Spleen (tissue), 11 donors: ENCODE data around the gene SLC1A5. TPM values are rescaled to one million over a fixed set of nuclear protein-coding genes. Genes with fewer than 3 reads are reported as not detected.

Experiments used
- DNase-seq: peaks from one replicate; pipeline ENCODE4 v3.0.0-alpha.2; 2020
- H3K27ac ChIP-seq, 8 donors: fragments of 200-600 bp; sonication (generic) in 7 of 8; 1 replicate in 4 of 8; 2 replicates in 4 of 8; pipeline versions ENCODE4 v1.5.0 to v1.8.0; 2016 to 2021; ENCODE audit warnings: inconsistent platforms in 4 of 8, mild to moderate bottlenecking in 4 of 8, moderate library complexity in 1 of 8
- H3K27me3 ChIP-seq, 7 donors: fragments of 200-600 bp; sonication (generic) in 6 of 7; replicated peaks in 1 of 7; 1 replicate in 4 of 7; 2 replicates in 3 of 7; pipeline versions ENCODE4 v1.5.0 to v1.8.0; 2016 to 2021; ENCODE audit warnings: inconsistent platforms in 3 of 7, mild to moderate bottlenecking in 1 of 7
- H3K36me3 ChIP-seq, 6 donors: fragments of 200-600 bp; sonication (generic) in 5 of 6; 1 replicate in 4 of 6; 2 replicates in 2 of 6; pipeline versions ENCODE4 v1.5.0 to v1.8.0; 2016 to 2021; ENCODE audit warnings: inconsistent platforms in 2 of 6
- H3K4me1 ChIP-seq, 6 donors: fragments of 200-600 bp; sonication (generic) in 5 of 6; 1 replicate in 3 of 6; 2 replicates in 3 of 6; pipeline versions ENCODE4 v1.5.0 to v1.8.0; 2016 to 2021; ENCODE audit warnings: inconsistent platforms in 3 of 6
- H3K4me3 ChIP-seq, 8 donors: fragments of 200-600 bp; sonication (generic) in 7 of 8; 1 replicate in 4 of 8; 2 replicates in 4 of 8; pipeline versions ENCODE4 v1.5.0 to v1.8.0; 2016 to 2021; ENCODE audit warnings: inconsistent platforms in 4 of 8, mild to moderate bottlenecking in 4 of 8, moderate library complexity in 2 of 8
- H3K9me3 ChIP-seq, 8 donors: fragments of 200-600 bp; sonication (generic) in 7 of 8; 1 replicate in 4 of 8; 2 replicates in 4 of 8; pipeline versions ENCODE4 v1.5.0 to v1.8.0; 2016 to 2021; ENCODE audit warnings: inconsistent platforms in 4 of 8
- CTCF ChIP-seq, 11 experiments: fragments of 200-600 bp in 7 of 11; fragments of 450-650 bp in 4 of 11; sonication (generic) in 4 of 11; IDR thresholded peaks in 8 of 11; conservative IDR thresholded peaks in 3 of 11; 1 replicate in 7 of 11; 2 replicates in 4 of 11; pipeline versions ENCODE4 v1.4.0 to v1.8.0; 2016 to 2021; ENCODE audit warnings: antibody characterized with exemption in 11 of 11, inconsistent platforms in 4 of 11, mild to moderate bottlenecking in 1 of 11
- POLR2A ChIP-seq, 3 donors: fragments of 450-650 bp; IDR thresholded peaks; one replicate each; pipeline ENCODE4 v1.5.1; 2017; ENCODE audit warnings: antibody characterized with exemption in 3 of 3, mild to moderate bottlenecking in 1 of 3
- POLR2AphosphoS5 ChIP-seq, 3 donors: sonication (generic); formaldehyde crosslinking; IDR thresholded peaks; one replicate each; pipeline ENCODE4 v1.5.1; 2017; ENCODE audit warnings: antibody characterized with exemption in 3 of 3
- WGBS, 5 donors: extraction: QIAGEN DNeasy Blood & Tissue Kit in 3 of 5; methylation state at CpG; one replicate each; pipeline versions ENCODE4 v1.1.5 to v1.1.7; 2013 to 2018; 5-methylcytosine and 5-hydroxymethylcytosine counted together
- intact Hi-C: fragments of 100-400 bp; cut with DNase I; formaldehyde crosslinking; loops from one replicate; pipeline ENCODE4 v1.15.0; 2023; ENCODE audit warnings: low total_unique reads
- polyA plus RNA-seq, 3 donors: library from polyadenylated mRNA; stranded (reverse); fragments of 200-250 nt; gene quantifications; one replicate each; pipeline ENCODE4 v1.2.1, GENCODE V29; 2013
- total RNA-seq, 7 donors: library from RNA; depleted of rRNA in 3 of 7; stranded (reverse); fragments of >200 nt in 3 of 7; fragmentation: NEBNext Ultra II Directional in 4 of 7; extraction: Animal tissue kit (Norgen Biotek cat#: 25700) in 4 of 7; gene quantifications; one replicate each; pipeline versions ENCODE4 v1.1.0 to v1.2.1, GENCODE V29; 2016 to 2021
- donor health status: healthy with polysubstance abuse.
- donor health status: DM: no; HTN: no; CAD: no; lungs with moderate emphysema.
- donor health status: DM: no; HTN: no; CAD: no.
- donor health status: Bipolar disorder and iron deficiency.
- donor health status: healthy.
- donor health status: DM: no; HTN: no; CAD: no.
- donor health status: DM: yes; HTN: yes; CAD: no.

Gene SLC1A5
- total and polyA plus RNA-seq, 10 donors, result 13.2 to 62.8 (median 48.0) TPM

GRCh38 chr19:46788968-46789338 lies 559 bp upstream of the SLC1A5 start:
- 58 to 73% (median 66%) methylated on average over 9 of the region's 9 CpGs for WGBS, 5 donors
- DNase-seq, result no peak
- H3K27me3 ChIP-seq, result no peaks in the 10 kb centered on the region
- H3K9me3 ChIP-seq, result no peaks in the 10 kb centered on the region
- intact Hi-C loops, result no loop called here
- H3K4me3 ChIP-seq, result peak overlapping the region in 5 of 8 donors; percentile 60 to 93 (median 88)
- peak overlapping the region in 6 of 8 donors; percentile 40 to 94 (median 88) for H3K27ac ChIP-seq
- H3K36me3 ChIP-seq, result peaks cover 0 to 3% (median 0%) of the 10 kb centered on the region in 6 donors
- TF ChIP-seq POLR2AphosphoS5 (IDR thresholded peaks at IDR 0.05) (no peak), CTCF (IDR thresholded peaks at IDR 0.05 in 8 of 11, conservative IDR thresholded peaks at IDR 0.05 in 3 of 11) (no peak), POLR2A (IDR thresholded peaks at IDR 0.05) (no peak)
- H3K4me1 ChIP-seq, result peaks cover 18 to 68% (median 47%) of the 10 kb centered on the region in 6 donors

- WGBS, 5 donors, result 0 to 3% (median 1%) methylated on average over 25 to 80 of the region's 80 CpGs
- Histone ChIP-seq H3K27me3 (no peaks in the 10 kb centered on the region), H3K4me1 (peaks cover 19 to 80% (median 56%) of the 10 kb centered on the region in 6 donors), H3K27ac (peak overlapping the region; percentile 15 to 94 (median 84)), H3K4me3 (peak overlapping the region; percentile 60 to 93 (median 80)), H3K9me3 (no peaks in the 10 kb centered on the region), H3K36me3 (peaks cover 0 to 16% (median 9%) of the 10 kb centered on the region in 6 donors)
- DNase-seq, result peak; percentile 88
- no peak for TF ChIP-seq POLR2A (IDR thresholded peaks at IDR 0.05)
- TF ChIP-seq CTCF (IDR thresholded peaks at IDR 0.05 in 8 of 11, conservative IDR thresholded peaks at IDR 0.05 in 3 of 11), result no peak
- TF ChIP-seq POLR2AphosphoS5 (IDR thresholded peaks at IDR 0.05), result peak; percentile 22 to 70 (median 55)
- intact Hi-C loops, result no loop called here
These were observed 798 bp downstream of the SLC1A5 start for GRCh38 chr19:46787331-46788261.

- H3K4me3 ChIP-seq, result peak overlapping the region; percentile 60 to 93 (median 80)
These were observed 1.4 kb downstream of the SLC1A5 start for GRCh38 chr19:46787040-46787330.

More at GRCh38 chr19:46787040-46787330, 1.4 kb downstream of the SLC1A5 start:
- Histone ChIP-seq H3K27me3 (no peaks in the 10 kb centered on the region), H3K9me3 (no peaks in the 10 kb centered on the region), H3K4me1 (peaks cover 19 to 78% (median 57%) of the 10 kb centered on the region in 6 donors), H3K27ac (peak overlapping the region; percentile 15 to 94 (median 84)), H3K36me3 (peaks cover 0 to 22% (median 14%) of the 10 kb centered on the region in 6 donors)
- 1 to 3% (median 2%) methylated on average over 5 of the region's 5 CpGs for WGBS, 5 donors
- intact Hi-C loops, result no loop called here
- TF ChIP-seq CTCF (IDR thresholded peaks at IDR 0.05 in 8 of 11, conservative IDR thresholded peaks at IDR 0.05 in 3 of 11) (no peak), POLR2AphosphoS5 (IDR thresholded peaks at IDR 0.05) (no peak), POLR2A (IDR thresholded peaks at IDR 0.05) (no peak)
- no peak for DNase-seq
